Measurements from ENCODE around the gene SIRT4.

SIRT4 gene

GRCh38 chr12:120353136-120353535 is 51.0 kb downstream of the SIRT4 start:
- H4K20me1 ChIP-seq (ENCODE audit: insufficient read depth, low read length, poor library complexity, severe bottlenecking), result no peaks in the 10 kb centered on the region
- H3K4me1 ChIP-seq (ENCODE audit: insufficient read depth, low read length, poor library complexity, severe bottlenecking), result no peaks in the 10 kb centered on the region
- H3K4me2 ChIP-seq (ENCODE audit: low read depth, low read length, poor library complexity, severe bottlenecking), result no peak overlapping the region
- no peak overlapping the region for H3K9ac ChIP-seq (ENCODE audit: low read depth, low read length, poor library complexity, severe bottlenecking)
- no peaks in the 10 kb centered on the region for H3K9me2 ChIP-seq (replicated peaks; ENCODE audit: low read depth, low read length)
- no peaks in the 10 kb centered on the region for H3K79me2 ChIP-seq (ENCODE audit: insufficient read depth, low read length)
- no peaks in the 10 kb centered on the region for H3K27me3 ChIP-seq (ENCODE audit: insufficient read depth, low read length, poor library complexity, severe bottlenecking)
- no peaks in the 10 kb centered on the region for H3K9me3 ChIP-seq (ENCODE audit: insufficient read depth, low read depth, low read length)
- H3K36me3 ChIP-seq (ENCODE audit: insufficient read depth, low read length), result no peaks in the 10 kb centered on the region
- no peak overlapping the region for H3K4me3 ChIP-seq (ENCODE audit: low read length, poor library complexity, severe bottlenecking)
- no peak overlapping the region for H2AFZ ChIP-seq (ENCODE audit: low read length)
- no peaks in the 10 kb centered on the region for H3F3A ChIP-seq (ENCODE audit: low read depth)
- TF ChIP-seq, protein P1, sequence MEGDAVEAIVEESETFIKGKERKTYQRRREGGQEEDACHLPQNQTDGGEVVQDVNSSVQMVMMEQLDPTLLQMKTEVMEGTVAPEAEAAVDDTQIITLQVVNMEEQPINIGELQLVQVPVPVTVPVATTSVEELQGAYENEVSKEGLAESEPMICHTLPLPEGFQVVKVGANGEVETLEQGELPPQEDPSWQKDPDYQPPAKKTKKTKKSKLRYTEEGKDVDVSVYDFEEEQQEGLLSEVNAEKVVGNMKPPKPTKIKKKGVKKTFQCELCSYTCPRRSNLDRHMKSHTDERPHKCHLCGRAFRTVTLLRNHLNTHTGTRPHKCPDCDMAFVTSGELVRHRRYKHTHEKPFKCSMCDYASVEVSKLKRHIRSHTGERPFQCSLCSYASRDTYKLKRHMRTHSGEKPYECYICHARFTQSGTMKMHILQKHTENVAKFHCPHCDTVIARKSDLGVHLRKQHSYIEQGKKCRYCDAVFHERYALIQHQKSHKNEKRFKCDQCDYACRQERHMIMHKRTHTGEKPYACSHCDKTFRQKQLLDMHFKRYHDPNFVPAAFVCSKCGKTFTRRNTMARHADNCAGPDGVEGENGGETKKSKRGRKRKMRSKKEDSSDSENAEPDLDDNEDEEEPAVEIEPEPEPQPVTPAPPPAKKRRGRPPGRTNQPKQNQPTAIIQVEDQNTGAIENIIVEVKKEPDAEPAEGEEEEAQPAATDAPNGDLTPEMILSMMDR (conservative IDR thresholded peaks at IDR 0.05; ENCODE audit: low read length), result no peak
- TF ChIP-seq EZH2phosphoT487 (IDR thresholded peaks at IDR 0.05; ENCODE audit: borderline replicate concordance), result no peak

DNA sequence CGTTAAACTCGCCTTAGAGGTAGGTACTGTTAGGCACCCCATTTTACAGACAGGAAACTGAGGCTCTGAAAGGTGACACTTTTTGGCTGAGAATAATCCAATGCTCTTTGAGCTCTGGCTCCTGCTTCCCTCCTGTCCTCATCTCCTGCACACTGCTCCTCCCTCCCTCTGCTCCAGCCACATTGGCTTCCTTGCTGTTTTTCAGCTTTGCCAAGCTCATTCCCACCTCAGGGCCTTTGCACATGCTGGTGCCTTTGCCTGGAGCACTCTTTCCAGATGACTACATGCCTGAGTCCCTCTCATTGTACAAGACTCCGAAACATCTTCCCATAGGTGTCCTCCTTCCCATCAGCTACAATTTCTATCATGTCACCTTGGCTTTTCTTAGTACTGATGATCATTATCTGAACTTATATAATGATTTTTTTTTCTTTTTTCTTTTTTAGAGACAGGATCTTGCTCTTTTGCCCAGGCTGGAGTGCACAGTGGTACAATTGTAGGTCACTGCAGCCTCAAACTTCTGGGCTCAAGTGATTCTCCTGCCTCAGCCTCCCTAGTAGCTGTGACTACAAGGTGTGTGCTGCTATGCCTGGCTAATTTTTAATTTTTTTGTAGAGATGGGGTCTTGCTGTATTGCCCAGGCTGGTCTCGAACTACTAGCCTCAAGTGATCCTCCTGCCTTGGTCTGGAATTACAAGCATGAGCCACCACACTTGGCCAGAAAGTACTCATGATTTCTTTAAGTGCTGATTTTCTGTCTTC is 51.6 kb downstream of the SIRT4 start:
- TF ChIP-seq, protein P1 (conservative IDR thresholded peaks at IDR 0.05; ENCODE audit: low read length), result no peak
- no peak for TF ChIP-seq EZH2phosphoT487 (IDR thresholded peaks at IDR 0.05; ENCODE audit: borderline replicate concordance)
- H3K79me2 ChIP-seq (ENCODE audit: insufficient read depth, low read length), result no peaks in the 10 kb centered on the region
- no peaks in the 10 kb centered on the region for H3K4me1 ChIP-seq (ENCODE audit: insufficient read depth, low read length, poor library complexity, severe bottlenecking)
- no peak overlapping the region for H2AFZ ChIP-seq (ENCODE audit: low read length)
- no peak overlapping the region for H3K4me2 ChIP-seq (ENCODE audit: low read depth, low read length, poor library complexity, severe bottlenecking)
- no peaks in the 10 kb centered on the region for H3F3A ChIP-seq (ENCODE audit: low read depth)
- no peaks in the 10 kb centered on the region for H3K9me3 ChIP-seq (ENCODE audit: insufficient read depth, low read depth, low read length)
- H3K27me3 ChIP-seq (ENCODE audit: insufficient read depth, low read length, poor library complexity, severe bottlenecking), result no peaks in the 10 kb centered on the region
- H4K20me1 ChIP-seq (ENCODE audit: insufficient read depth, low read length, poor library complexity, severe bottlenecking), result no peaks in the 10 kb centered on the region
- no peak overlapping the region for H3K9ac ChIP-seq (ENCODE audit: low read depth, low read length, poor library complexity, severe bottlenecking)
- H3K9me2 ChIP-seq (replicated peaks; ENCODE audit: low read depth, low read length), result no peaks in the 10 kb centered on the region
- H3K36me3 ChIP-seq (ENCODE audit: insufficient read depth, low read length), result no peaks in the 10 kb centered on the region
- H3K4me3 ChIP-seq (ENCODE audit: low read length, poor library complexity, severe bottlenecking), result no peak overlapping the region

DNA sequence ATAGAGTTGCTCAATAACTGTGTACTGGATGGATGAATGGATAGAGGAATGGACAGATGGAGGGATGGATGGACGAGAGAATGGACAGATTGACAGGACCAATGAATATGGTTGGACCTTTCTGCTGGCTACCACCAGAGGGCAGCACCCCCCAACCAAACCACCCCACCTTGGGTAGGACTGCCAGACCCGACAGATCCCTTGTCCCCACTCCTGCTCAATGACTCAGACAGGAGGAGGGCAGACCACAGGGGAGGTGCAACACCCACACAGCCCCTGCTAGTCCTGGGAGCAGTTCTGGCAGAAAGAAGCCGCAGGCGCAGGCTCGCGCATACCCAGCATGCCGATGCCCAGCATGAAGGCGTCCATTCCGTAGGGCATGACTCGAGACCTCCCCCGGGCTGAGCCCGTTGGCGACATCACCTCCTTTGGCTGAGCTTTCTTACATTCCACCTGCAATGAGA is 54.5 kb downstream of the SIRT4 start:
- Histone ChIP-seq H3K79me2 (ENCODE audit: insufficient read depth, low read length) (no peaks in the 10 kb centered on the region), H3K9me3 (ENCODE audit: insufficient read depth, low read depth, low read length) (no peaks in the 10 kb centered on the region), H3K36me3 (ENCODE audit: insufficient read depth, low read length) (no peaks in the 10 kb centered on the region), H3K4me2 (ENCODE audit: low read depth, low read length, poor library complexity, severe bottlenecking) (no peak overlapping the region), H2AFZ (ENCODE audit: low read length) (no peak overlapping the region), H3K4me3 (ENCODE audit: low read length, poor library complexity, severe bottlenecking) (no peak overlapping the region), H3F3A (ENCODE audit: low read depth) (no peaks in the 10 kb centered on the region), H3K9me2 (replicated peaks; ENCODE audit: low read depth, low read length) (no peaks in the 10 kb centered on the region), H3K9ac (ENCODE audit: low read depth, low read length, poor library complexity, severe bottlenecking) (no peak overlapping the region), H4K20me1 (ENCODE audit: insufficient read depth, low read length, poor library complexity, severe bottlenecking) (no peaks in the 10 kb centered on the region), H3K27me3 (ENCODE audit: insufficient read depth, low read length, poor library complexity, severe bottlenecking) (no peaks in the 10 kb centered on the region), H3K4me1 (ENCODE audit: insufficient read depth, low read length, poor library complexity, severe bottlenecking) (no peaks in the 10 kb centered on the region)
- TF ChIP-seq, protein P1 (conservative IDR thresholded peaks at IDR 0.05; ENCODE audit: low read length), result peak; percentile 91
- no peak for TF ChIP-seq EZH2phosphoT487 (IDR thresholded peaks at IDR 0.05; ENCODE audit: borderline replicate concordance)
